Suppressor macrophage treated with lipopolysaccharide for 4 hours (primary cell): ENCODE measurements around the gene NEU4.
"Not testable (repeated sequence)": the region's sequence is repeated elsewhere in the genome, so short reads cannot be mapped to it uniquely, and the experiment has no call there.

Experiments used
- DNase-seq: peaks from one replicate; pipeline ENCODE4 v3.0.0-alpha.2; 2020

NEU4 gene

GRCh38 chr2:241814643-241815476 lies 5.9 kb downstream of the NEU4 start:
- DNase-seq = no peak

- no peak for DNase-seq
These were observed 6.8 kb downstream of the NEU4 start for GRCh38 chr2:241815477-241816430.

GRCh38 chr2:241816431-241817121 lies 7.6 kb downstream of the NEU4 start:
- DNase-seq = no peak

GRCh38 chr2:241817126-241817820 lies 8.3 kb downstream of the NEU4 start:
- peak; percentile 31 for DNase-seq

- not testable (repeated sequence) for DNase-seq
These were observed 8.8 kb downstream of the NEU4 start for GRCh38 chr2:241817821-241818215.

- no peak for DNase-seq
These were observed 9.4 kb downstream of the NEU4 start for GRCh38 chr2:241818229-241818942.

GRCh38 chr2:241818943-241819270 lies 9.9 kb downstream of the NEU4 start:
- DNase-seq = no peak

- not testable (repeated sequence) for DNase-seq
These were observed 11.1 kb downstream of the NEU4 start for GRCh38 chr2:241819947-241820624.

GRCh38 chr2:241820625-241821384 lies 11.8 kb downstream of the NEU4 start:
- DNase-seq = no peak

GRCh38 chr2:241821460-241822263 lies 12.7 kb downstream of the NEU4 start:
- no peak for DNase-seq

GRCh38 chr2:241822264-241822623 lies 13.3 kb downstream of the NEU4 start:
- no peak for DNase-seq

GRCh38 chr2:241823531-241824437 lies 14.8 kb downstream of the NEU4 start:
- not testable (repeated sequence) for DNase-seq

GRCh38 chr2:241827394-241827793 lies 18.4 kb downstream of the NEU4 start:
- DNase-seq = no peak

- no peak for DNase-seq
These were observed 24.2 kb downstream of the NEU4 start for GRCh38 chr2:241833101-241833663.

- DNase-seq = not testable (repeated sequence)
These were observed 24.9 kb downstream of the NEU4 start for GRCh38 chr2:241833756-241834526.

GRCh38 chr2:241834527-241835210 lies 25.7 kb downstream of the NEU4 start:
- no peak for DNase-seq

GRCh38 chr2:241835611-241836010 lies 26.6 kb downstream of the NEU4 start:
- DNase-seq = no peak
